CMK (cell line): ENCODE data around the gene CLINT1.
"Not testable (repeated sequence)": the region's sequence is repeated elsewhere in the genome, so short reads cannot be mapped to it uniquely, and the experiment has no call there.

Source experiments
- DNase-seq: peaks from one replicate; pipeline ENCODE4 v3.0.0-alpha.2; 2010; ENCODE audit warnings: low read depth

CLINT1 gene

DNA sequence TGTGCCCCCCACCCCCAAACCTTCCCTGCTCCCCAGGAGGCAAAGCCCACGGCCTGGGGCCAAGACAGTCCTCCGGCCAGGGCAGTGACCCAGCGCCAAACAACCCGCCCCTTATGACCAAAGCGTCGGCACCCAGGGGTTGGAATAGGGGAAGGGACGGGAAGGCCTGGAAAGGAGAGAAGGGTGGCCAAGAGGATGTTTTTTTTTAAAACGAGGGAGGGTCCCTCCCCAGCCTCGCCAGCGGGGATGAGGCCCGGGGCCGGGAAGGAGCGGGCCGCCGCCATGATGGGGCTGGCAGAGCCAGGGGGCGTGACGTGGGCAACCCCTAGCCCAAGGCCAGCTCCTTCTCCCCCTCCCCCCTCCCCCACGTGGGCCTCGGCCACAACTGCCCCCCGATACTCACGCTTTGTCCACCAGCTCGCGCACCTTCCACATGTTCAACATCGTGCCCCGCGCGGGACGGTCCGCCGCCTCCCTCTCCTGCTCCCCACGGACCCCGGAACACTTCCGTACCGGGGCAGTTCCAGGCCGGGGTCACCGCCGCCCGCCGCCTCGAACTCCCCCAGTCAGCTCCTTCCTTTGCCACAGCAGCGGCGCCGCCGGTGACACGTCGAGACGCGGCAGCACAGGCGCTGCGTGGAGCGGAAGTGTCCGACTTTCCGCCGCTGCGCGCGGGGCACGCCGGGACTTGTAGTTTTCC lies at the start of gene CLINT1:
CLINT1 (minus strand) TSS at position 619 of the 700 bp plus-strand sequence; CDS start at position 444, 175 bp downstream.
- DNase-seq: peak; percentile 68

DNA sequence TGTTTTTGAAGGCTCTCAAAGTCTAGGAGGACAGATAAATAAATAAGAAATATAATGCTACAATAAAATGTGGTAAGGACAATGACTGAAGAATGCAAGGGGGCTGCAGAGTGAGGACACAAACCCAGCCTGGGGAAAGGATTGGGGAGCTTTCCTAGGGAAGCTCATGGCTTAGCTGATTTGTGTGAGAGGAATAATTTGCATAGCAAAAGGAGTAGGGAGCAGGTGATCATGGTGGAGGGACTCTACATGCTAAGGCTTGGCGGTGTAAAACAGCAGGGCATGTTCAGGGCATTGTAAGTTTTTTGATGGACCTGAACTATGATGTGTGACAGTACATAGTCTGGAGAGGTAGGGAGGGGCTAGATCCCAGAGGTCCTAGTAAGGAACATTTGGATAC lies 49.5 kb upstream of the CLINT1 start:
- no peak for DNase-seq

DNA sequence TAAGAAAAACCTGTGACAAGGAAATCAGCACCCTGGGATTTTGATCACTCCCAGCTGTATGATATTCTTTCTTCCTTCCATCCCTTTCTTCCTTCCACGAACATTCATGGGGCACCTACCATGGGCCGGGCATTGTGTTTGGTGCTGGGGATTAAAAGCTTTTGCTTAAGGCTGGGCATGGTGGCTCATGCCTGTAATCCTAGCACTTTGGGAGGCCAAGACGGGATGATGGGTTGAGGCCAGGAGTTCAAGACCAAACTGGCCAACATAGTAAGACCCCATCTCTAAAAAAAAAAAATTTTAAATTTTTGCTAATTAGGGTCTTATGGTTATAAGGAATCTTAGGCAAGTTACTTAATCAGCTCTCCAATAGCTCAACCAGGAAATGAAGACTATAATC lies 48.5 kb upstream of the CLINT1 start:
- no peak for DNase-seq

DNA sequence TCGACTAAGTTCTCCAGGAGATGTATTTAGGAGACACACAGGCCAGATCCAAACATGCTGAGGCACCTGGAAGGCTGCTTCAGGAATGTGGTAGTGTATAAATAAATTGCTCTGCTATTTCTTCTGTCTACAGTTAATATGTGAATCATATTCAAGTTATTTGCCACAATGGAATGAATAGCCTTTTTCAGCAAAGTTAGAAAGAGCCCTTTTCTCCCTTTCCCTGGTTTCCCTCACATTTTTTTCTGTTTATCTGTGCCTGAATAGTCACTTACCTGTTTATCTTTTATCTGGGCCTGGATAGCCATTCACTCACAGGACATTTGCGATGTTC lies 44.1 kb upstream of the CLINT1 start:
- DNase-seq: no peak

DNA sequence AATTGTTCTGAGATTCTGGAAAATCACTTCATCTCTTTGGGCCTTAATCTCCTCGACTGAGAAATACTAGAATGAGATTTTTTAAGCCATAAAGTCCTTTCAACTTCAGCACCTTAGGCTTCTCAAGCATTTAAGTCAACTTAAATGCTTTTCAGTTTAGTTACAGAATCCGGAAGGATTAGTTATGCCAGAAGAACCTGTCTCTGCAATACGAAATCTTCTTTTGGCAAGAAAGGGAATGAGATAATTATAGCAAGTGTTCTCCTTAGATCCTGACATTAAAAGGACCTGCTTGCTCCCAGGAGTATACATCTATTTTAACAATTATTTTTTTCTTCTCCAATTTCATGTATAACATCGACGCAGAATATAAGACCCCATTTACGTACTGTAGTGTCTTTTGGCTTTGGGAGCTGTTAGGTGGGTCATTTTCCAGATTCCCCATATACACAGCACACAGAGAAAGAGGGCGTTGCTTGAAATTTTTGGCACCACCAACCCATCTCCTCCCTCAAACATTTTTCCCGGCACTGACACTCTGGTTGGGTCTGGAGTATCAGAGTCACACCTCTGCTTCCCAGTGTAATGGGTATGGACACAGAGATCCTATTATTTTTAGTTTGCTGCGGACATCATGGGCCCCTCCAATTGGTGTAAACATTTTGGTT lies 43.6 kb upstream of the CLINT1 start:
- no peak for DNase-seq

DNA sequence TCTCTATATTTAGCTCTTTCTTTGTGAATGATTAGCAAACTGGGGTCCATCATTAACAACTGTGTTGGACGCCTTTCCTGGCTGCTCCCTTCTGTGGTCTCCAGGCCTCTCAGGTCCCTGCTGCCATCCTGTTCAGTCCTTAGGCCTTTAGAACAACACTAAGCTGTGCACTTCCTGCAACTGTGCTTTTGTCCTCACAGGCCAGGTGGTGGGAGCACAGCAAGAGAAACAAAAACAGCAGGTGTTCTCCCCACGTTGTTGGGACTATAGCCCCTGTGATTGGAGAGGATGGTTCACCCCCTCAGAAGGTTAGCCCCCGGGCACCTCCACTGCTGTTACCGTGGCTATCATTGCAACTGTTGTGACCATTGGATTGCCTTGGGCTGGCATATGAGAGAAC lies 41.7 kb upstream of the CLINT1 start:
- no peak for DNase-seq

DNA sequence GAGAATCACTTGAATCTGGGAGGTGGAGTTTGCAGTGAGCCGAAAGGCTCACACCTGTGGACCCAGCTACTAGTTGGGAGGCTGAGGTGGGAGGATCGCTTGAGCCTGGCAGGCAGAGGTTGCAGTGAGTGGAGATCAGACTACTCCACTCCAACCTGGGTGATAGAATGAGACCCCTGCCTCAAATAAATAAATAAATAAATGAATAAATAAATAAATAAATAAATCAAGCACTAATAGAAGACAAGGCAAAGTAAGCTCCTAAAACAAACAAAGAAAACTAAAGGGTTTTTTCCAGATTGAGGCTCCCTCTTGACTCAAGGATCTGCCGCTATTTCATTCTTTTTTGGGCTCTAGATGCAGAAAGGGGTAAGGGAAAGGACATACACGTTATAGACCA lies 34.7 kb upstream of the CLINT1 start:
- DNase-seq: no peak

DNA sequence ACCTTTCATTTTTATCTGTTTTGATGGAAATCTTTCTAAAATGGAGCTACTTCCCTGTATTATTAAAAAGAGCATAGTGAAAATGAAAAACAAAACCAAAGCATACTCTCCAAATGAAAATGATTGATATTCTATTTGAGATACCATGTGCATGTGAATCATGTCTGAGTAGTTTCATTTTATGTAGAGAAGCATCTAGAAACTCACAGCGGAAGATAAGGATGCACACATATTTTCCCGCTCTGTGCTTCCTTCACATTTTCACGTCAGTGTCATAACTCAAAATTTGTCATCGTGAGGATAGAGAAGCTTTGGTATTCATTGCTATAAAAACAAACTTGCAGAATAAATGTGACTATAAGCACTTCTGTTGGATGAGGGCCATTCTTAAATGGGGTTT lies 34.0 kb upstream of the CLINT1 start:
- DNase-seq: no peak

DNA sequence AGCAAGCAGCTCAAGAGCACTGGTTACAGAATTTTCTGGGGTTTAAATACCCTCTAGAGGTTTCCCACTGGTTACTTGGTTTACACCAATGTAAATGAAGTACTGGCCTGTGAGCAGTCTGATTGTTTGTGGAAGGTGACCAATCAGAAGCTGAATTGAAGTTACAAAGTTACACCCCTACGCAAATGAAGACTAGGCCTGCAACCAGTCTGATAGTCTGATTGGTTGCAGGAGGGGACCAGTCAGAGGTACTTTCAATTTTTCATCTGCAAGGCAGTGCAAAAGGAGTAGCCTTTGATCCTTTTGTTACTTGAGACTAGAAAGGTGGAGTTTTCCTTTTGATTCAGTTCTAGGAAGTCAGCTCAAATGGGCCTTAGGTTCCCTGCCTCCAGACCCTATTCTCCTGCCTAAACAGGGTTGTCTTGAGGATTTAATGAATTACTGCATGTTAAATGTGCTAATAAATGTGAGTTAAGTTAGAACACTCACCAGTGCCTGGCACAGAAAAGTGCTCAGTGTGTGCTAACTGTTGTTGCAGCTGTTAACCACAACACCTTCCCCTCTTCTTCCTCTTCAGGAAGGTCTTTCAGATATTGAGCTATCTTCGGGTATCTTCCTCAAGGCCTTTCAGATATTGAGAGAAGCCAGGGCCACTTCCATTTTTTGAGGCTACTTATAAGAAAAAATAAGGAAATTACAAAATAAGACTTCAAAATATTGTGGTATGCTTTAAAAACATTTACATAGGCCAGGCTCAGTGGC lies 32.1 kb upstream of the CLINT1 start:
- no peak for DNase-seq

DNA sequence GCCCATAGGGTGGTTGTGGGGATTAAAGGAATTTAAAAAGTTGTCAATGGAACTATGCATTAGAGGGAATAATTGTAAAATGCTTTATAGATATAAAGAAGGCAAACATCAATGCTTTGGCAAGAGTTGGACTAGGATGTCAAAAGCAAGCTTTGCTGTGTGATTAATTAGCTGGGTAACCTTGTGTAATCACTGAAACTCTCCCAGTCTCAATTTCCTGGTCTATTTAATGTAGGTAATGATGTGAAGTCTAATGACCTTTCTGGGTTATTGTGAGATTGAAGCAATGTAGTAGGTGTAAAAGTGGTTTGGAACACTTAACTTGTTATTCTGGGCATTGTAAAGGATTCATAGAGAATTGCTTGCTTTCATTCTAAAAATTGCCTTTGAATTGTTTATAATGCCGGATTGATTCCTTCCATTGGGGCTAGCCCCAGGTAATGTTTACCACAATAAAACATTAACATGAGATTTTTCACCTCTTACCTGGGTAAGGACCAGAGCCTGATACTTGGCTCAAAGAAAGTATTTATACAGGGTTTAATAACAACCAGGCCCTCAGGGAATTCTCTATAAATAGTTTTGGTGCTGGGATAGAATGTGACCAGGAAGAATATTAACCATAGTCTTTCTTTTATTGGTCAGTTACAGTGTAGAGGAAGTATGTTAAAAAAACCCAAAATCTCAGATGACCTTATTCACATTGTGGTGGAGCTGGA lies 30.0 kb upstream of the CLINT1 start:
- DNase-seq: no peak

DNA sequence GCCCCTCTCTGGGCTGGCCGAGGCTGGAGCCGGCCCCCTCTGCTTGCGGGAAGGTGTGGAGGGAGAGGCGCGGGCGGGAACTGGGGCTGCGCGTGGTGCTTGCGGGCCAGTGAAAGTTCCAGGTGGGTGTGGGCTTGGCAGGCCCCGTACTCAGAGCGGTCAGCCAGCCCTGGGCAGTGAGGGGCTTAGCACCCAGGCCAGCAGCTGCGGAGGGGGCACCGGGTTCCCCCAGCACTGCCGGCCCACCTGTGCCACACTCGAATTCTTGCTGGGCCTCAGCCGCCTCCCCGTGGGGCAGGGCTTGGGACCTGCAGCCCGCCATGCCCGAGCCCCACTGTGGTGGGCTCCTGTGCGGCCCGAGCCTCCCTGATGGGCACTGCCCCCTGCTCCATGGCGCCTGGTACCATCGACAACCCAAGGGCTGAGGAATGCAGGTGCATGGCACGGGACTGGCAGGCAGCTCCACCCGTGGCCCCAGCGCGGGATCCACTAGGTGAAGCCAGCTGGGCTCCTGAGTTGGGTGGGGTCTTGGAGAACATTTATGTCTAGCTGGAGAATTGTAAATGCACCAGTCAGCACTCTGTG lies 27.9 kb upstream of the CLINT1 start:
- no peak for DNase-seq

DNA sequence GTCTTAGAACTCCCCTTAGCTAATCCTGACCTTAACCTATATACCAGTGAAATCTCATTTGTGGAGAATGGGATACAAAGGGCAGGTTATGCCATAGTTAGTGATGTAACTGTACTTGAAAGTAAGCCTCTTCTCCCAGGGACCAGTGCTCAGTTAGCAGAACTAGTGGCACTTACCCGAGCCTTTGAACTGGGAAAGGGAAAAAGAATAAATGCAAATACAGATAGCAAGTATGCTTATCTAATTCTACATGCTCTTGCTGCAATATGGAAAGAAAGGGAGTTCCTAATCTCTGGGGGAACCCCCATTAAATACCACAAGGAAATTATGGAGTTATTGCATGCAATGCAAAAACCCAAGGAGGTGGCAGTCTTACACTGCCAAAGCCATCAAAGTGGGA lies 26.1 kb upstream of the CLINT1 start:
- DNase-seq: not testable (repeated sequence)

DNA sequence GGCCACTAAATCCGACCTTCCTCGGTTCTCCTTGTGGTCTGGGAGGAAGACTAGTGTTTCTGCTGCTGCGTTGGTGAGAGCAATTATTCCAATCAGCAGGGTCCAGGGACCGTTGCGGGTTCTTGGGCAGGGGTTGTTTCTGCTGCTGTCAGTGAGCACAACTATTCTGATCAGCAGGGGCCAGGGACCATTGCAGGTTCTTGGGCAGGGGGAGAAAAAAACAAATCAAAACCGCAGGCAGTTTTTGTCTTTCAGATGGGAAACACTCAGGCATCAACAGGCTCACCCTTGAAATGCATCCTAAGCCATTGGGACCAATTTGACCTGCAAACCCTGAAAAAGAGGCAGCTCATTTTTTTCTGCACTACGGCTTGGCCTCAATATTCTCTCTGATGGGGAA lies 22.6 kb upstream of the CLINT1 start:
- not testable (repeated sequence) for DNase-seq

DNA sequence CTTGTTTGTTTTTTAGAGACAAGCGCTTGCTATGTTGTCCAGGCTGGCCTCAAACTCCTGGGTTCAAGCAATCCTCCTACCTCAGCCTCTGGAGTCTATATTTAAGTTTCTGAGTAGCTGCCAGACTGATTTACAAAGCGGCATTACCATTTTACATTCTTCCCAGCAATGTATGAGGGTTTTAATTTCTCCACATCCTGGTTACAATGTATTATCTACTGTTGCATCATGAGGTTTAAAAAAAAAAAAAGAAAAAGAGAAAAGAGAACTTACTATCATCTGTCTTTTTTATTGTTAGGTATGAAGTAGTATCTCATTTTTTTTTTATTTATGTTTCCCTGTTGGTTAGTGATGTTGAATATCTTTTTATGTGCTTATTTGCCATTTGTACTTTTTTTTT lies 18.9 kb upstream of the CLINT1 start:
- DNase-seq: no peak

DNA sequence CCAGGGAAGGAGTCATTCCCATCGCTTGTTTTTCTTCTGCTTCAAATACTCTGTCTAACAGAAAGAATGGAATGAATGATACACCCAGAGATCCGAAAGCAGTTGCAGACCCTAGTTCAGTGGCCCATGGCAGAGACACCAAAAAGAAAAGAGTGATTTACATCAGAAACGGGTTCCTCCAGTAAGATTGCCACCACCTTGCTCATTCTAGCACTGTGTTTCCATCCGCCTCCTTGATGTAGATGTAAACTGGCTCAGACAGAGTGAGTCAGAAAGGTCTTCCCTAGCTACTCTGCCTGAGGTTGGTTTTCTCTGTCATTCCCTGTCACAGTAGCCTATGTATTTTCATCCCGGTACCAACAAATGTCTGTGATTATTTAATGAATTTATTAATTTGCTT lies 15.9 kb upstream of the CLINT1 start:
- no peak for DNase-seq

DNA sequence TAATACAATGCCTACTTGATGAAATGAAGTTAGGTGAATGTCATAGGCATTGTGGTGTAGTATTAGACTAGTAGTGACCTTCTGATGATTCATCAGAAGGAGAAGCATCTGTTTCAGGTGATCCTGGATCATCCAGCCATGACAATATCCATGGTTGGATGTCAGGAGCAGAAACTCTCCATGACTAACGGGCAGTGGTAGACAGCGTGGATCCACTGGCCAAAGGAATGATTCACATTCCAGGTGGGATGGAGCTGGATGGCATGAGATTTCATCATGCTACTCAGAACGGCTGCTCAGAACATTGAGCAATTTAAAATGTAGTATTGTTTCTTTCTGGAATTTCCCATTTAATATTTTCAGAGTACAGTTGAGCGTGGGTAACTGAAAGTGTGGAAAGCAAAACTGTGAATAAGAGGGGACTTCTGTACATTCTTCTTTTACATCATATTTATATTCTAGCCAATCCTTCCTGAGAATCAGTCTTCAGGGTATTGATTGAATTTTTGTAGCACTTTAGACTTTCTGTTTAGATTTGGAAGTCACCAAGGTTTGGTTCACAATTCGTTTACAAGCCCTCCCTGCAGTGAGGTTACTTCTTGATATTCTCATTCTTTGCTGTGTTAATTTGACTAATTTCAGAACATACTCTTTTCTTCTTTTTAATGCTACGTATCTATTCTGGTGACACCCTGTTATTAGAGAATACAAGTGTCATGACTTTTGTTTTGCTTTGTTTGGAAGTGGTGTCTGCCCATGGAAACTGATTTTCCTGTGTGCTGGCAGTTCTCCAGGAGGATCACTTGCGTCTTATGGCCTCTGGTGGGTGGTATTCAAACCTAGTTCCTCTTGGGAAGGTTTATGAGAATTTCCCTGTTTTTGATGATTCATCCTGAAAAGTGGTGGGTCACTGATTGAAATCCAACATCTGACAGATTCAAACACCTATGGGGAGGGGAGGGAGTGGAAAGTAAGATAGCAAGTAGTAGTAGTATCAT lies 12.2 kb upstream of the CLINT1 start:
- no peak for DNase-seq

DNA sequence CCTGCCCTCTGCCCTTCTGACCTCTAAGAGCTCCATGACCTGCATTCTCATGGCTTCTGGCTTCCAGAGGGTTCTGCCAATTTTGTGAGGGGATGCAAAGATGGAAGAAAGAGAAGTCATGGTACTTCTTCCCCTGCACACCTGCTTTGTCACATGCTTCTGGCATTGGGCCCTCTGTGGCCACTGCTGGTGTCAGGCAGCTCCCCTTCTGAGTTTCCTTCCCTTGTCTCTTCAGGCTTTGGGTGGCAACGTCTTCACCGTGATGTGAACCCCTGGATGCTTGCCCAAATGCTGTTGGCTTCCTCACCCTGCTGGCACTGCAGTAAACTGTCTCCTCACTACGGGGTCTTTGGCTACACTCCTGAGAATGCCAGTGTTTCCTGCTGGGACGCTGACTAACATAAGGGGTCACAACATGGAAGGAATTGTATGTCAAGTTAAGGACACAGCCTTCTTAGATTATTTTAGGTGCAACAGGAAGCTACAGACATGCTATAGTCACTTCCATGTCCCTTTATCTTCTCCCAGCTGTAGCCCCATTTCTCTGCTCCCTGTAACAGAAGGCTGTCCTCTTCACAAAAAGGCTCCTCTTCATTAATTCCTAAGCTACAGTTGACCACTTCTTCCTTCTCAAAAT lies 8.9 kb upstream of the CLINT1 start:
- DNase-seq: no peak

DNA sequence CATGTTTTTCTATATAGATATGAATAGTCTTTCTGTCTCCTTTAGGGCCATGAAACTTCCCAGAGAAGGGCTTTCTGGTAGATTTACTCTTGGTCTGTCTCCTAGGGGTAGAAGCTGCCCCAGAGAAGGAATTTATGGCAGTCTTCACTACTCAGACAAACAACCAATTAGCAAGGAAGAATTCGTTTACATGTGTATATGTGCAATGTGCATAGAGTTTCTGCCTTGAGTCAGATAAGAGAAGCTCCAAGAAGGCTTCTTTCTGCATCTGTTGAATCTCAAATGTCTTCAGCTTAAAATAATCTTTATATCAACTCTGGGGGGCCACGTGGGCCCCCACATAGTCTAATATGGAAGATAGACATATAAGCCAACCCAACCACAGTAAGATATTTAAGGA lies 7.6 kb upstream of the CLINT1 start:
- no peak for DNase-seq

DNA sequence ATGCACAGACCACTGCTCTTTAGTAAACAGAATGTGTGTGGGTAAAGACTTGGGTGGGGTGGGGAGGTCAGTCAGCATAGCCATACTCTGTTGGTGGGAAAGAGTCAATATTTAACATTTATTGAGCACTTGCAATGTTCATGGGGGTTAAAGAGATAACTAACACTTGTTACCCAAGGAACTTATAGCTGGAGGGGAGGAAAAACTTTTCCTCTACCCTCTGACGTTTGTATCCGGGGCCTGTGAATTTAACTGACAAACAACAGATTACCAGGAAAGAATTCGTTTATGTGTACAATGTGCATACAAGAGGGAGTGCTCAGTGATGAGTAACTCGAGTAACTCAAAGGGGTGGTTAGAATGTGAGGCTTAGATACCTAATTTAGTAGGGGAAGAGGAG lies 6.8 kb upstream of the CLINT1 start:
- no peak for DNase-seq

DNA sequence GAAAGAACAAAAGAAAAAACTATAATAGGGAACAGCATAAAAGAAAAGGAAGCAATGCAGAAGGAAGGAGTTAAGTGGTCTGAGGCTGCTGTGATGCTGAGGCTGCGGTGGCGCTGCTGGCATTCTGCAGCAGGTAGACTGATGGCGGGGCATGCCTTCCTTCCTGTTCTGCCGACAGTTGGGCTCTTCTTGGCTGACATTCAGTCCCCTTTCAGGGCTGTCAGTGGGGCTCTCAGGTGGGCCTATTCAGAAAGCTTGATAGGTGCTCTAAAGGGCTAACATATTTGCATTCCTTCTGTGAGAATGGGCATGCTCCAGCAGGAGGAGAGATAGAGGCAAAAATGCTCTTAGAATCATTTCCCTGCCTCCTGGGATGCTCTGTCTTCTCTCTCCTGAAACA lies 5.1 kb upstream of the CLINT1 start:
- no peak for DNase-seq
